Measurements from ENCODE around the gene CEP192.

GRCh38 chr18:12960395-12960794 is 30.8 kb upstream of the CEP192 start:
- TF ChIP-seq CTCF (conservative IDR thresholded peaks at IDR 0.05; ENCODE audit: low read length) (no peak), EZH2phosphoT487 (IDR thresholded peaks at IDR 0.05; ENCODE audit: borderline replicate concordance) (no peak)
